Natural killer cell (primary cell): ENCODE results near the gene SMAD7. TPM values are rescaled to one million over a fixed set of nuclear protein-coding genes. Genes with fewer than 3 reads are reported as not detected.

Experiments used
- ATAC-seq, 3 donors: fragments of 150-1000 bp in 2 of 3; fragments of 200-7000 bp in 1 of 3; cut with Tn5 transposase; 1 replicate in 1 of 3; 2 replicates in 2 of 3; pipeline ENCODE4 v1.10.0; 2021; ENCODE audit warnings: mild to moderate bottlenecking in 2 of 3, moderate library complexity in 2 of 3
- DNase-seq, 2 donors: peaks; one replicate each; pipeline versions ENCODE4 v3.0.0 to v3.0.0-alpha.2; 2013 to 2021; ENCODE audit warnings: mixed read lengths in 1 of 2
- H3K27ac ChIP-seq: one replicate; pipeline ENCODE4 v1.5.1; 2013; ENCODE audit warnings: mild to moderate bottlenecking, low read length
- H3K27me3 ChIP-seq: one replicate; pipeline ENCODE4 v1.6.1; 2013; ENCODE audit warnings: low read length; ENCODE audit not compliant: control insufficient read depth, insufficient read depth
- H3K36me3 ChIP-seq: one replicate; pipeline ENCODE4 v1.6.1; 2013; ENCODE audit warnings: low read length; ENCODE audit not compliant: control insufficient read depth, insufficient read depth
- H3K4me1 ChIP-seq: one replicate; pipeline ENCODE4 v1.6.1; 2013; ENCODE audit warnings: low read length; ENCODE audit not compliant: control insufficient read depth, insufficient read depth
- H3K4me3 ChIP-seq: one replicate; pipeline ENCODE4 v1.5.1; 2013; ENCODE audit warnings: low read length
- H3K9me3 ChIP-seq: one replicate; pipeline ENCODE4 v1.6.1; 2013; ENCODE audit warnings: low read length; ENCODE audit not compliant: control insufficient read depth, insufficient read depth
- H3K27ac Mint-ChIP-seq, 2 donors: one replicate each; pipeline ENCODE4 v1.8.0; 2022; ENCODE audit warnings: mild to moderate bottlenecking in 2 of 2, mixed read lengths in 2 of 2, moderate library complexity in 1 of 2
- H3K27me3 Mint-ChIP-seq, 2 donors: one replicate each; pipeline ENCODE4 v1.8.0; 2022; ENCODE audit warnings: low read depth in 2 of 2, mixed read lengths in 2 of 2
- H3K36me3 Mint-ChIP-seq: one replicate; pipeline ENCODE4 v1.8.0; 2022; ENCODE audit warnings: mixed read lengths
- H3K4me1 Mint-ChIP-seq, 2 donors: one replicate each; pipeline ENCODE4 v1.8.0; 2022; ENCODE audit warnings: mixed read lengths in 2 of 2
- H3K4me3 Mint-ChIP-seq: one replicate; pipeline ENCODE4 v1.8.0; 2022; ENCODE audit warnings: mild to moderate bottlenecking, moderate library complexity, mixed read lengths
- H3K9me3 Mint-ChIP-seq, 2 donors: one replicate each; pipeline ENCODE4 v1.8.0; 2022; ENCODE audit warnings: mixed read lengths in 2 of 2
- CTCF ChIP-seq: fragments of 200-600 bp; IDR thresholded peaks from one replicate; pipeline ENCODE4 v1.8.0; 2022; ENCODE audit warnings: antibody characterized with exemption
- WGBS: methylation state at CpG from one replicate; pipeline ENCODE4 v1.1.7; 2013; ENCODE audit warnings: missing lambda C conversion rate; ENCODE audit not compliant: insufficient coverage; 5-methylcytosine and 5-hydroxymethylcytosine counted together
- intact Hi-C: fragments of 100-400 bp; cut with micrococcal nuclease; formaldehyde crosslinking; loops from one replicate; pipeline ENCODE4 v1.14.2; 2022
- total RNA-seq, 4 donors: library from RNA; stranded (reverse); fragments of 120-200 nt in 1 of 4; gene quantifications; one replicate each; pipeline versions ENCODE4 v1.2.3 to v1.2.4, GENCODE V29; 2013 to 2022

SMAD7 gene
- total RNA-seq, 3 donors from 2014 or later (not counting 1 experiment from before 2014, with no cell fraction given): 127 to 204 (median 182) TPM

DNA sequence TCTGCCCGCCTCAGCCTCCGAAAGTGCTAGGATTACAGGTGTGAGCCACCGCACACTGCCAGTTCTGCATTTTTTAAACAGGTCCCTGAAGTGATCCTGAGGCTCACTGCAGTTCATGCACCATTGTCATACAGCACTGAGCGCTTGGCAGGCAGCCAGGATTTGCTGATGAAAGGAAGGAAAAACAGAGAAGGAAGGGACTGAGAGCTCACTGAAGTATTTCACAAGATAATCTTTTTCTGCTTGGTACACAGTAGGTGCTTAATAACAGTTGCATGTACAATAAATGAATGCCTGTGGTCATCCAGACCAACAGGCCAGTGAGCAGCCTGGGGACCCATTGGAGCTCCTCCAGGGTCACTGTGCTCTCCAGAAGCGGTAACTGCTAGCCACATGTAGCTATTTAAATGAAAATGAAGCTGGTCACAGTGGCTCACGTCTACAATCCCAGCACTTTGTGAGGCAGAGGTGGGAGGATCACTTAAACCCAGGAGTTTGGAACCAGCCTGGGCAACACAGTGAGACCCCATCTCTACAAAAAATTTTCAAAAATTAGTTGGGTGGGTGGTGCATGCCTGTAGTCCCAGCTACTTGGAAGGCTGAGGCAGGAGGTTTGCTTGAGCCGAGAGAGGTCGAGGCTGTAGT is 33.1 kb upstream of the SMAD7 start:
- ATAC-seq: no peak

GRCh38 chr18:48982266-48982665 is 31.5 kb upstream of the SMAD7 start:
- Histone ChIP-seq H3K36me3 (no peaks in the 10 kb centered on the region), H3K9me3 (no peaks in the 10 kb centered on the region), H3K4me3 (no peak overlapping the region), H3K27me3 (peaks cover 2% of the 10 kb centered on the region), H3K27ac (no peak overlapping the region), H3K4me1 (no peaks in the 10 kb centered on the region)
- peaks cover 6 to 28% of the 10 kb centered on the region in 2 donors for H3K4me1 Mint-ChIP-seq
- H3K9me3 Mint-ChIP-seq: no peaks in the 10 kb centered on the region
- H3K27me3 Mint-ChIP-seq: peaks cover 7 to 16% of the 10 kb centered on the region in 2 donors
- ATAC-seq (peak in 2 of 3 donors; percentile 36 to 63), DNase-seq (no peak)
- no peak for TF ChIP-seq CTCF
- H3K27ac Mint-ChIP-seq: no peak overlapping the region
- H3K4me3 Mint-ChIP-seq: no peak overlapping the region
- intact Hi-C loops: no loop called here
- 24% methylated on average over 6 of the region's 7 CpGs for WGBS
- H3K36me3 Mint-ChIP-seq: no peaks in the 10 kb centered on the region

More for the DNA sequence above, 33.1 kb upstream of the SMAD7 start:
- Mint-ChIP-seq H3K27ac (no peak overlapping the region), H3K36me3 (no peaks in the 10 kb centered on the region), H3K27me3 (peaks cover 7 to 8% of the 10 kb centered on the region in 2 donors), H3K4me1 (peaks cover 6 to 20% of the 10 kb centered on the region in 2 donors), H3K9me3 (no peaks in the 10 kb centered on the region), H3K4me3 (no peak overlapping the region)
- Histone ChIP-seq H3K27me3 (peaks cover 2% of the 10 kb centered on the region), H3K4me1 (no peaks in the 10 kb centered on the region), H3K36me3 (no peaks in the 10 kb centered on the region), H3K9me3 (no peaks in the 10 kb centered on the region), H3K27ac (no peak overlapping the region), H3K4me3 (no peak overlapping the region)
- intact Hi-C loops: no loop called here
- no peak for TF ChIP-seq CTCF
- 89% methylated on average over 8 of the region's 8 CpGs for WGBS
- peak in 1 of 2 donors; percentile 53 for DNase-seq

GRCh38 chr18:48979944-48980890 is 29.5 kb upstream of the SMAD7 start:
- no peak for TF ChIP-seq CTCF
- H3K4me1 Mint-ChIP-seq: peaks cover 6 to 33% of the 10 kb centered on the region in 2 donors
- peak overlapping the region in 1 of 2 donors; percentile 48 for H3K27ac Mint-ChIP-seq
- Histone ChIP-seq H3K9me3 (no peaks in the 10 kb centered on the region), H3K4me3 (no peak overlapping the region), H3K4me1 (peaks cover 11% of the 10 kb centered on the region), H3K27ac (no peak overlapping the region), H3K27me3 (peaks cover 7% of the 10 kb centered on the region), H3K36me3 (no peaks in the 10 kb centered on the region)
- ATAC-seq (no peak), DNase-seq (no peak)
- H3K9me3 Mint-ChIP-seq: no peaks in the 10 kb centered on the region
- H3K4me3 Mint-ChIP-seq: no peak overlapping the region
- WGBS: 78% methylated on average over 10 of the region's 11 CpGs
- intact Hi-C loops: loop anchor here (10.0 kb wide), 1 partner anchor 305 kb away; no protein-coding TSS in a partner anchor
- no peaks in the 10 kb centered on the region for H3K36me3 Mint-ChIP-seq
- H3K27me3 Mint-ChIP-seq: peaks cover 7 to 27% of the 10 kb centered on the region in 2 donors
